SK-N-SH treated with all-trans-retinoic acid at 6 μM for 48 hours (cell line): ENCODE data around the gene ACBD6.

ENCODE experiments used
- BACH2 ChIP-seq: fragments of 250-450 bp; sonication (Bioruptor Pico); IDR thresholded peaks from 2 replicates; pipeline ENCODE4 v1.9.0; 2021; ENCODE audit warnings: mild to moderate bottlenecking, borderline replicate concordance
- GLIS3 ChIP-seq: fragments of 250-450 bp; sonication (Bioruptor Pico); IDR thresholded peaks from 2 replicates; pipeline ENCODE4 v1.5.0; 2020; ENCODE audit warnings: mild to moderate bottlenecking, moderate library complexity
- ISL1 ChIP-seq: fragments of 250-450 bp; sonication (Bioruptor Pico); IDR thresholded peaks from 2 replicates; pipeline ENCODE4 v2.1.2; 2022; ENCODE audit warnings: mild to moderate bottlenecking, moderate library complexity
- PPARA ChIP-seq: fragments of 250-450 bp; sonication (Bioruptor Pico); IDR thresholded peaks from 2 replicates; pipeline ENCODE4 v1.5.0; 2020; ENCODE audit warnings: mild to moderate bottlenecking, borderline replicate concordance
- TCF4 ChIP-seq: fragments of 250-450 bp; sonication (Bioruptor Pico); IDR thresholded peaks from 2 replicates; pipeline ENCODE4 v1.8.0; 2021; ENCODE audit warnings: mild to moderate bottlenecking, moderate library complexity, borderline replicate concordance
- TF ChIP-seq, protein P1 (sequence below): fragments of 250-450 bp; sonication (Bioruptor Pico); IDR thresholded peaks from 2 replicates; pipeline ENCODE4 v1.8.0; 2020; ENCODE audit warnings: mild to moderate bottlenecking, moderate library complexity, borderline replicate concordance
- TF ChIP-seq, protein P2 (sequence below): fragments of 250-450 bp; sonication (Bioruptor Pico); IDR thresholded peaks from 2 replicates; pipeline ENCODE4 v1.5.1; 2021; ENCODE audit warnings: mild to moderate bottlenecking, moderate library complexity

DNA sequence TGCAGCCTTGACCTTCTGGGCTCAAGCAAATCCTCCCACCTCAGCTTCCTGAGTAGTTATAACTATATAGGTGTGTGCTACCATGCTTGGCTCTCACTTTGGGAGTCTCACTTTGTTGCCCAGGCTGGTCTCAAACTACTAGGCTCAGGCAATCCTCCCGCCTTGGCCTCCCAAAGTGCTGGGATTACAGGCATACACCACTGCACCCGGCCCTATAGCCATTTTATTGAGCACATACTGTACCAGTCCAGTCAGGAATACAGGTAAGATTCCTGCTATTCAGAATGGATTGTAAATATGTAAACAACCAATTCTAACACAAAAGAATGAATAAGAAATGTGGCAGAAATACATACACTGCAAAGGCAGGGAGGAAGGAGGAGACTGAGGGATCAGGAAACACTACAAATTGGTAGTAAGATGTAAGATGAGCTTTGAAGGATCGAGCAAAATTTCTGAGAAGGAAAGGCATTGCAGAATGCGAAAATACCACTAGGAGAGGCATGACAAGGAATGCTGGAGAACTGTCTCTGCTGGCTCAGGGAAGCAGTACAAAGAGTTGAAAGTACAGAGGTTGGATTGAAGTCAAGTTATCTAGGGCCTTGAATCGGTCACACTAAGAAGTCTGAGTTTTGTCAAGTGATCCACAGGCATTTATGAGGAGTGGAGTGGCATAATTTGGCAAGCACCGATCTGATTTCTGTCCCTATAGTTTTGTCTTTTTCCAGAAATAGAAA lies 211.9 kb downstream of the ACBD6 start:
- TF ChIP-seq GLIS3 (CRISPR knock-in tag) = no peak
- TF ChIP-seq, protein P1, sequence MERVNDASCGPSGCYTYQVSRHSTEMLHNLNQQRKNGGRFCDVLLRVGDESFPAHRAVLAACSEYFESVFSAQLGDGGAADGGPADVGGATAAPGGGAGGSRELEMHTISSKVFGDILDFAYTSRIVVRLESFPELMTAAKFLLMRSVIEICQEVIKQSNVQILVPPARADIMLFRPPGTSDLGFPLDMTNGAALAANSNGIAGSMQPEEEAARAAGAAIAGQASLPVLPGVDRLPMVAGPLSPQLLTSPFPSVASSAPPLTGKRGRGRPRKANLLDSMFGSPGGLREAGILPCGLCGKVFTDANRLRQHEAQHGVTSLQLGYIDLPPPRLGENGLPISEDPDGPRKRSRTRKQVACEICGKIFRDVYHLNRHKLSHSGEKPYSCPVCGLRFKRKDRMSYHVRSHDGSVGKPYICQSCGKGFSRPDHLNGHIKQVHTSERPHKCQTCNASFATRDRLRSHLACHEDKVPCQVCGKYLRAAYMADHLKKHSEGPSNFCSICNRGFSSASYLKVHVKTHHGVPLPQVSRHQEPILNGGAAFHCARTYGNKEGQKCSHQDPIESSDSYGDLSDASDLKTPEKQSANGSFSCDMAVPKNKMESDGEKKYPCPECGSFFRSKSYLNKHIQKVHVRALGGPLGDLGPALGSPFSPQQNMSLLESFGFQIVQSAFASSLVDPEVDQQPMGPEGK (CRISPR knock-in tag) = no peak
- no peak for TF ChIP-seq BACH2 (CRISPR knock-in tag)
- TF ChIP-seq TCF4 (CRISPR knock-in tag) = no peak
- TF ChIP-seq PPARA = no peak
- TF ChIP-seq, protein P2, sequence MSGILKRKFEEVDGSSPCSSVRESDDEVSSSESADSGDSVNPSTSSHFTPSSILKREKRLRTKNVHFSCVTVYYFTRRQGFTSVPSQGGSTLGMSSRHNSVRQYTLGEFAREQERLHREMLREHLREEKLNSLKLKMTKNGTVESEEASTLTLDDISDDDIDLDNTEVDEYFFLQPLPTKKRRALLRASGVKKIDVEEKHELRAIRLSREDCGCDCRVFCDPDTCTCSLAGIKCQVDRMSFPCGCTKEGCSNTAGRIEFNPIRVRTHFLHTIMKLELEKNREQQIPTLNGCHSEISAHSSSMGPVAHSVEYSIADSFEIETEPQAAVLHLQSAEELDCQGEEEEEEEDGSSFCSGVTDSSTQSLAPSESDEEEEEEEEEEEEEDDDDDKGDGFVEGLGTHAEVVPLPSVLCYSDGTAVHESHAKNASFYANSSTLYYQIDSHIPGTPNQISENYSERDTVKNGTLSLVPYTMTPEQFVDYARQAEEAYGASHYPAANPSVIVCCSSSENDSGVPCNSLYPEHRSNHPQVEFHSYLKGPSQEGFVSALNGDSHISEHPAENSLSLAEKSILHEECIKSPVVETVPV (CRISPR knock-in tag) = no peak
- no peak for TF ChIP-seq ISL1 (CRISPR knock-in tag)
